Left lobe of liver (tissue), 2 donors: ENCODE data around the gene ZNF181. TPM values are rescaled to one million over a fixed set of nuclear protein-coding genes. Genes with fewer than 3 reads are reported as not detected.
"Not testable (repeated sequence)": the region's sequence is repeated elsewhere in the genome, so short reads cannot be mapped to it uniquely, and the experiment has no call there.

Experiments
- ATAC-seq: fragments of 200-7000 bp; cut with Tn5 transposase; one replicate; pipeline ENCODE4 v1.9.1; 2020; ENCODE audit warnings: mild to moderate bottlenecking, moderate library complexity
- DNase-seq: peaks from one replicate; pipeline ENCODE4 v3.0.0-alpha.2; 2020; ENCODE audit warnings: low spot score
- total RNA-seq: library from RNA; stranded (reverse); gene quantifications from one replicate; pipeline ENCODE4 v1.2.1, GENCODE V29; 2021
- donor health status: DM: no; HTN: no; CAD: no; lungs with moderate emphysema.
- donor health status: DM: no; HTN: yes; CAD: no.

The ZNF181 gene
- total RNA-seq = 7.5 TPM

DNA sequence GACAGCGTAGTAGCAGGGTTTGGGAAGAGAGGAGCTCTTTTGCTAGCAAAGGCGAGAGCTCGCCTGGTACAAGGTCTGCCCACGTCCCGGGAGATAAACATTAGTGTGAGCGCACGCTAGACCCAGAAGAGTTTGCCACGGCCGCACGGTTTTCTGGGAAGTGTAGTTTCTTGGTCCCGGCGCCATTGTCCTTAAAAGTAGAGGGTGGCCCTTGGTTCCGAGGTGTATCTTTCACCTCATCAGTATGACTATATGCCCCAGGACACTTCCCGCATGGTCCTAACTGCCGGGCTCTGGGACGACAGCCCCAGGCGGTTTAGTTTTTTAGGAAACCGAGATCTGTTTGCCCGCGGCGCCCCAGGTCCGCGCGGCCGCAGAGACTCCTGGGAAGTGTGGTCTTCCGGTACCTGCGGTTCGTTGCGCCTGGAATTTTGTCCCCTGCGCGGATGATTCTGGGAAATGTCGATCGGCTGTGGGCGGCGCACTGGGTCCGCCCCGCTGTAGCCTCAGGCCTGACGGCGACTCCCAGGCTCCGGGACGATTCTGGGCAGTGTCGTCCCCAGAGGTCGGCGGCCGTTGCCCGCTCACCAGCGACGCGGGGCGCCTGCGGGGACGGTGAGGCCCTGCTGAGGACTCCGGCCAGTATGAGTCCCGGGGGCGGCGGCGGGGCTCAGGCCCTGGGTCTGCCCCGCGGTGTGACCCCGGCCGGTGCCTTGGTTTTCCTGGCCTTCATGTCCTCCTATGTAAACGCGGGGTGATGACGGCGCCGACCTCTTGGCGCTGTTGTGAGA, at the start of gene ZNF181:
ZNF181 (plus strand) TSS at position 498 of the 791 bp plus-strand sequence. CDS start 795 bp downstream, outside the sequence.
- ATAC-seq = peak; percentile 90
- DNase-seq = peak; percentile 95

DNA sequence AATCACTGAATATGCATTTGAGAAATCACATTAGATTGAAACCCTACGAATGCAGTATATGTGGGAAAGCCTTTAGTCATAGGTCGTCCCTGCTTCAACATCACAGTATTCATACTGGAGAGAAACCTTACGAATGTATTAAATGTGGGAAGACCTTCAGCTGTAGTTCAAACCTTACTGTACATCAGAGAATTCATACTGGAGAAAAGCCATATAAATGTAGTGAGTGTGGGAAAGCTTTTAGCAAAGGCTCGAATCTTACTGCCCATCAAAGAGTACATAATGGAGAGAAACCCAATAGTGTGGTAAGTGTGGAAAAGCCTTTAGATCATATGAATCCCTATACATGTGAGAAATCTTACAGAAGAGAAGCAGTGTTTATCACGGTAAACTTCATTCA, 48.8 kb upstream of the ZNF181 start:
- ATAC-seq, DNase-seq: not testable (repeated sequence)

DNA sequence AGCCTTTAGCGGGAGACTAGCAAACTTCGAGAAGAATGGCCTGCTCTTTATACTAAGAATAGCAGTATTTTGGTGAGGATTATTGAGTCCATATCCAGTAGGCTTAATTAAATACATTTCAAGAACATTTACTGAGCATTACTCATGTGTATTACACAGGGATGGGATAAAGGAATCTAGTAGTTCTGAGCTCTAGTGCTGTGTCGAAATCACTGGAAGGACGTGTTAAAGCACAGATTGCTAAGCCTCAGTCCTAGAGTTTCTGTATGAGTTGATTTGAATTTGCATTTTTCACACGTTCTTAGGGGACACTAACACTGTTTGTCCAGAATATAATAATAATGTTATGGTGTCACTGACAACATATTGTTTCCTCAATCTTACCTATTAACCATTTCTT, 47.6 kb upstream of the ZNF181 start:
- no peak for ATAC-seq
- no peak for DNase-seq

DNA sequence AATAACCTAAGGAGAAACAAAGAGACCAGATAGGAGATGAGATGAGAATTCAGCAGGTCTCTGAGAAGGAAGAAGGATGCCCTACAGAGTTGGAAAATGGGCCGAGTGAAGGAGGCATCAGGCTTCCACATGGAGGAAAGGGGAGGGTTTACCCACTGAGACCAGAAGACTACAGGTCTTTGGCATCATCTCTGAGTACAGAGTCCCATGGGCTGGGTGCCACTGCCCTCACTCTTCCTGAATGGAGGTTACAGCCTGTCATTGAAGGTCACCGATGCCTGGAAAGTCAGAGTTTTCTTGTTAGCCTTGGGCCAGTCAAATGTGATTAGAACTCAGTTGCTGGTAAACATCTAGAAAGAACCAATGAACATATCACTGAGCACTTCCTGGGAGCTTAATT, 46.7 kb upstream of the ZNF181 start:
- DNase-seq (no peak), ATAC-seq (peak; percentile 85)

DNA sequence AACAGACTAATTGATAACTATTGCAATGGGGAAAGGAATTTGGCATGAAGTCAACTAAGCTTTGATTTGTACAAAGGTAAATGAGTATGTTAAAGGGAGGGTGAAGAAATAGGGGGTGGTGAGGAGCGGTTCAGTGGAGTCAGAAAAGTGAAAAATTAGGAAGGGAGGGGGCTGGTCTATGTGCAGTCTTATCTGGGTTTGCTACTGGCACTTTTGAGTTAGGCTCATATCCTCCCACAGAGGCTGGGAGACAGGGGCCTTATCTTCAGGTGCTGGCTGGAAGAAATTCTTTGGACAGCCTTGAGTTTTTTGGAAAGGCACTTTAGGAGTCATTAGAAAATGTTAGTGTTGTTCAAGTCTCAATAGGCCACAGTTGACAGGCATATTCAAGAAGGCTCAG, 45.5 kb upstream of the ZNF181 start:
- DNase-seq = no peak
- no peak for ATAC-seq

DNA sequence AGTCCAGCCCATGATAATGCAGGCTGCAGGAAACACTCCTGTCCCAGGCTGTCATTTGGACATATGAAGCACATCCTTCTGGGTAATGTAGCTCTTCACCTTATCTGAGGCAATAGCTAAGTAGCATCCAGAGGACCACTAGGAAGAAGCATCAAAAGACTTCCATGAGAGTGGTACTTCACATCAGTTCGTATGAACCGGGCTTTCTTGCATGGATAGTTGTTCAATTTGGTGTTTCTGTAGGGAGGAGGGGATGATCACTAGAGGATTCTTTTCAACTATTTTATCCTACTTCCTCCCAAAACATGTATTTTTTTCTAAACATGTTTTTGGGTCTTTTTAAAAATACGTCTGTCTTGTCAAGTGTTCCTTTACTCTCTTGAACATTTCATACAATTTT, 43.7 kb upstream of the ZNF181 start:
- DNase-seq (no peak), ATAC-seq (no peak)

DNA sequence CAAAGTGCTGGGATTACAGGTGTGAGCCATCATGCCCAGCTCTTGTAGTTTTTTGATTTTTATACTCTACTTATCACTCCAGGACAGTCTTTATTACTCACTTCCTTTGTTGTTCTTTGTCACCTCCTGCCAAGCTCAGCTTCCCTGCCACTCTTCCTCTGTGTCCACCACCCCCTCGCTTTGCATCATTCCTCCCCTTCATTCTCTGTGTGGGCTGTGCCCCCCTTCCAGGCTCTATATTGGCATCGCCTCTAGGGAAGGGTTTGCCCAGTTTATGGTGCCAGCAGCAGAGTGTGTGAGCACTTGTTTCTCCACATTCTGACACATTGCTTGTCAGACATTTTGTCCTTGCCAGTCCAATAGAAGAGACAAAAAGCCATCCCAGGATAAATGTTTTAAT, 41.5 kb upstream of the ZNF181 start:
- ATAC-seq = no peak

DNA sequence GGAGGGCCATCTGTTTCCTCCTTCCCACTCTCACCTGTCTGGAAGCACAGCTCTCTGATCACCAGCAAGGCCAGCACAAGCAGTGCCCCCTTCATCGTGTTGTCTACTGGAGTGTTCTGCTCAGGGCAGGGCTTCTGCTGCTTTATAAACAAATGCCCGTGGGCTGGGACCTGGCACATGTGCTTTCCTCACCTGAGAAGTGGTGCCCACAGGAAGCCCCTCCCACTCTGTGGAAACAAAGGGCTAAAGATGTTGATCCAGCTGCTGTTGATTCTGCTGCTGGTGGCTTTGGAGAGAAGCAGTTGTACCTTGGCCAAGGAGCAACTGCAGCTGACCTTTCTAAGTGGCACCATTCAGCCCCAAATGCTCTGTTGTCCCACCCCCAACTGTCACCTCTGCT, 26.4 kb upstream of the ZNF181 start:
- DNase-seq = no peak
- ATAC-seq = no peak

More for the DNA sequence above, 41.5 kb upstream of the ZNF181 start:
- DNase-seq = no peak

DNA sequence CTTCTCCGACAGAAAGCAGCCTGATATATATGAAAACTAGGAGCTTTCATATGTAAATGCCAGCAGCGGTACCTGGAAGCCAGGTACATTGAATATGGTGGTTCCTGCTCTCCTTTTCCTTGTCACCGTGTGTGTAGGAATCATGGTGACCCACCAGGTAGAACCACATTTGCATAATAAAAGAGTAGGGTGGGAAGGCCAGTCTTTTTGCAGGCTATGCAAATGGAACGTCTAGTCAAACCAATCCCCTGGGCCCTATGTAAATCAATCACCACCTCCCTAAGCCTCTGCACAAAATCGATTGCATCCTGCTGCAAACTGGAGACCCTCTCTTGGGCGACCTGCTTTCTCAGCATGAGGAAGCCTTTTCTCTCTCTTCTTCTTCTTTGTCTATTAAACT, 22.2 kb upstream of the ZNF181 start:
- ATAC-seq (no peak), DNase-seq (no peak)

DNA sequence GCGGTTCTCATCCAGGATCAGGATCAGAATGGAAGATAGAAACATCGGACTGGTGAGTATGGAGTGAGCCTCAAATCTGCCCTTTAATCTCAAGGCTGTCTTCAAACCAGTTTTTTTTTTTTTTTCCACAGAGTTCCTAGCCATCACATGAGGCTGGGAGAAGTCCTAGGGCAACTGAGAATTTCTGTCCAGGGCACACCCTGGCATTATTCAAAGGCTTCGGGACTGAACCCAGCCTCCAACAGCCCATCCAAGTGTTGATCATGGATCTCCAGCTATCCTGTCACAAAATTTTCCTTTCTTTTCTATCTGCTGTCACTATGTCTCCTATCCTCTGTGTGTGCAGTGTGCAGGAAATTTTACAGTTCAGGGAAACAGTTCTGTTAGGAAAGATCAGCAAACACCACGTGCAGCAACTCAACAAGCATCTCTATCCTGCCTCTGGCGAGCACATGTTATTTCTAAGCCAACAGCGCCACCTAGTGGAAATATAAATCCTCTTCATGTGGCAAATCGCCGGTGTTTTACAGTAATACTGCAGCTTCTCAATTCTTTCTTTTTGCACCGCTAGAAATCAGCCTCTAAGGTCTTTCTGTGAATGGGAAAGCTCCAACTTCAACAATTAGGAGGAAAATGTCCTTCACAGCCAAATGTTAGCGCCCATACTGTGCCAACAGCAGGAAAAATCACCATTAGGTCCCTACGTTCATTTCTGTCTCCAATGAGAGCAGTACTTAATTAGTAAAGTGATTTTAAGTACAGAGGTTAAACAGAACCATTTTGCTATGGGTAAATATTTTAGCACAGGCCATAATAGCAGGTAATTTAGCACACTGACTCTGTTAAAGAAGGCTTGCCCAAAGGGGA, 21.4 kb upstream of the ZNF181 start:
- peak; percentile 64 for DNase-seq
- peak; percentile 99 for ATAC-seq

DNA sequence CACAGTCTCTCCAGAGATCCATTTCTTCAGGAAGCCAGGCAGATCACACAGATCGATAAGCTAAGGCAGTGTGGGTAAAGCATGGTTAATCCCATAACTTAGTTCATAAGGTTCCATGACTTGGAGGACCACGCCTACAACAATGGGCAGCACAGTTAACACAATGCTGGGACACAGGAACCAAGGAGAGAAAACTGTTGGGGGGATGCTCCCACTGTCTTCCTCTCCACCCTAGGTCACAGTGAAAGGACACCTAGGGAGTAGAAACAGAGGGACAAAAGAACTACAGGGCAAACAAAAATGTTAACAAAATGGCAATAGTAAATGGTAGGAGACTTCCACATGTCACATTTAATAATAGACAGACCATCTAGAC, 20.8 kb upstream of the ZNF181 start:
- no peak for DNase-seq

DNA sequence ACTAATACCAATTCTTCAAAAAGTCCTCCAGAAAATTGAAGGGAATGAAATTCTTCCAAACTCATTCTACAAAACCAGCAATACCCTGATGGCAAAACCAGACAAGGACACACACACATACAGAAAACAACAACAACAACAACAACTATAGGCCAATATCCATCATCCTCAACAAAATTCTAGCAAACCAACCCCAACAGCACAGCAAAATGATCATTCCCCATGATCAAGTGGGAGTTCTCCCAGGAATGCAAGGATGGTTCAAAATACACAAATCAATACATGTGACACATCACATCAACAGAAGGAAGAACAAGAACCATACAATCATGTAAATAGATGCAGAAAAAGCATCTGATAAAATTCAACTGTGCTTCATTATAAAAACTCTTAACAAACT, 18.7 kb upstream of the ZNF181 start:
- ATAC-seq = no peak

More for the DNA sequence above, 20.8 kb upstream of the ZNF181 start:
- ATAC-seq = no peak

DNA sequence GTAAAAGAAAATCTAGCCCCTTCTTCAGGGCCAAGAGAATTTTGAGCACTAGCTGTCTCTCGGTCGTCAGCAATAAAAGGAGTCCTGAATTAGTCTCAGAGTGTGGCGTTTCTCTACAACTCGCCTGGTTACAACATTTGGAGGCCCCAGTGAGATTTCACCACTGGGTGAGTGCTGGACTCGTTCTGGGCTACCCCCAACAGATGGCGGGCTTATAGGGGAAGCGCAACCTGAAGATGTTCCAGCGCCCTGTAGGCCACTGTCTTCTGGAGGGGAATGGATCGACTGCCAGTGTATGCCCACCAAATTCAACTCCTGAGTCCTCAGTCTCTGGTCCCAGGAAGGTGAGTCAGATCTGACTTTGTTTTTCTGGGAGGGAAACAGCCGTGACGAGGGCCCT, 11.7 kb upstream of the ZNF181 start:
- DNase-seq (no peak), ATAC-seq (no peak)

More for the DNA sequence above, 18.7 kb upstream of the ZNF181 start:
- no peak for DNase-seq

DNA sequence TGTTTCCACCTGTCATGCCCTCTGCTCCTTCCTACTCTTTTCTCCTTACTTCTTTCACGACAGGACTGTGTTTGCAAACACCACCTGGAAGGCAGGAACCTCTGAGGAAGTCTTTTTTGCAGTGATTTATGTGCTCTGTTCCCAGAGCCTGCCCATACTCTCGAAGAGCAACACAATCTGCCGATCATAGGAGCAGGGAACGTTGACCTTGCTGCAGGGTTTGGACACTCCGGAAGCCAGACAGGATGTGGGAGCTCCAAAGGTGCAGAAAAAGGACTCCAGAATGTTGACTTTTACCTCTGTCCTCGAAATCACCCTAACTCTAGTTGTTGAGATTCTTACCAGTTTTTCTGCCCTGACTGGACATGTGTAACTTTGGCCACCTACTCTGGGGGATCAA, 8.6 kb upstream of the ZNF181 start:
- DNase-seq (no peak), ATAC-seq (no peak)

DNA sequence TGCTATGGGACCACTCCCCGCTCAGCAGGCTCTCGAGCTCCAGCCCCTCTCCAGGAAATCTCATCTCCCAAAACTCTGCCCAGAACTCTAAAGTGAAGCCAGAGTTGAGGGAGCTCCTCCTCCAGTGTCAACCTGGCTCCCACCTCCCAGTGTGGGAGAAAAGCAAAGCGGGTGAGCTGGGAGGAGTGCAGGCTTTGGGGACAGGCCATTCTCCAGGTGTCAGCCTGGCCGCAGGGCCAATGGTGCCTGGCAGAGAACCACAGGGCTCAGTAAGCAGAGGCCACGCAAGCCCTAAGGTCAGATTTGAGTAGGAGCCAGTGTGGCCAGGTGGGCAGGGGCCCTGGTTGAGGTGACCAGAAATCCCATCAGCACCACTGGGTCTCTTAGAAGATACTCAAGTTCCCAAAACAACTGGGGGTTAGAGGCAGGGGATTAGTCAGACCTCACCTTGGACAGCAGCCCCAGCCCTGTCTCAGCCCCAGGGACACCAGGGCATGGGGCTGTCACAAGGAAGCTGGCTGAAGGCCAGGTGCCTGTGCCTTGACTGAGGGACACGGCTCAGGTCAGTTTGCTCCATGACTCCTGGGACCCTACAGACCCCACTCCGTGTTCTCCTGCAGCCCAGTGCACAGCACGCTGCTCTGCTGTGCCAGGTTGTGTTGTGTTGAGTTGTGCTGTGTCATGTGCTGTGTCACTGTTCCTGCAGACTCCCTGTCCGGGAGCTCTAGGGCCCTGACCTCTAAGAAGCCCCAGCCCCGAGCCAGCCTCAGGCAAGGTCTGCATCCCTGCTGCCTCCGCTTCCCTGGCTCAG, 2.8 kb upstream of the ZNF181 start:
- DNase-seq (no peak), ATAC-seq (no peak)

DNA sequence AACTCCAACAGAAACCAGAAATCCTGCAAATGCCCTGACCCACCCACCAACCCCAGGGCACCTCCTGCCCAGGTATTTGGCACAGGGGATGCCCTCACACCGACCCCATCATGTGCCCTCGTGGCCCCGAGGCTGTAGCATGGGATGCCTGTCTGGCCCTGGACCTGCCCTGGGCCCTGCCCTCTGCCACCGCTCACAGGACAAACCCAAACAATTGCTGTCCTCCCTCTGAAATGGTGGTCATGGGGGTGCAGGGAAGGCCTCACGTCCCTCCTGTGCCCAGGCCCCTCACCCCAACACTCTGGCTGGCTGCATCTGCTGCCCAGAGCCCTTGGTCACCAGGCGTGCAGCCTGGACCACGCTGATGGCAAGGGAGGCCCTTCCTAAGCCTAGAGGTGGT, 2.1 kb upstream of the ZNF181 start:
- DNase-seq (no peak), ATAC-seq (no peak)

DNA sequence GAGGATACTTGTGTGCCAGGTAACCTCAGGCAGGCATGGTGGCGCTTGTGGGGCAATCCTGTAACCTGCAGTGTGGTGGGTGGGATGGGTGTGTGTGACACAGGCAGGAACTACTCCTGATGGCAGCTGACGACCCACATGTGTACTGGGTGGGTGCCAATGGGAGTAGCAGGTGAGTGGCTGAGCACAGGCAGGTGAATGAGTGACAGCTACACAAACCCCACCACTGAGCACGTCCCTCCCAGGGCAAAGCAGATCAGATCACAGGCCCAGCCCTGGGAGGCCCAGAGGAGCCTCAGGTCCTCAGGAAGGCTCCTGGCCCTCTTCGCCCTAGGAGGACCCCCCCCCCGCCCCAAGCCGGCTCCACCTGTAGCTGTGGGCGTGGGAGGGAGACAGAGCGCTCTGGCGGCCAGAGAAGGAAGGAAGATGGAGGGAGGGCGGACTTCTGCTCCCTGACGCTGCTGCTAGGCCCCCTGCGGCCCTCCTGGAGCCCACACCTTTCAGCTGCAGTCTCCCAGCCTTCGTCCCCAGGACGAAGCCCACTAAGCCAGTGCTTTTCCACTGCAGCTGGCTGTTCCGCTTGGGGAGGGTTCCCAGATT, 1.3 kb upstream of the ZNF181 start:
- DNase-seq (no peak), ATAC-seq (no peak)

DNA sequence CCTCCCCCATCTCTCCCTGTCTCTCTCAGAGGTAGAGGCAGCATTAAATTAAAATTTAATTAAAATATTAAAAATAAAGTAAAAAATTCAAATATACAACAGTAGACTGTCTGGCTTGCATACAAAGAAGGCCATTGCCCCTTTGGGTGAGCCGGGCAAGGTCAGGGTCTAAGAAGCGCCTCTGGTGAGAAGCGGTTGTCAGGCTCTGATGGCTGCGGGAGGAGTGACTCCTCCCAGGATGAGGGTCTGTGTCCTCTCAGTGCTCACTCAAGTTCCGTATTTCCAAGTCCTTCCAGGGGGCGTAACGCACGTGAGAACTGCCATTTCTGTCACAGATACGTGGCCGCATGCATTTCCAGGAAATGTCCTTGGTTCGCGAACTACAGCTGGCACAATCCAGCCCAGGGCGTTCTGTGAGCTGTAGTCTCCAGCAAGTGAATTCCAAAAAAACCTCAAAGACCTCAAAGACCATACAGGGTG, 737 bp upstream of the ZNF181 start:
- ATAC-seq (peak; percentile 6), DNase-seq (no peak)

DNA sequence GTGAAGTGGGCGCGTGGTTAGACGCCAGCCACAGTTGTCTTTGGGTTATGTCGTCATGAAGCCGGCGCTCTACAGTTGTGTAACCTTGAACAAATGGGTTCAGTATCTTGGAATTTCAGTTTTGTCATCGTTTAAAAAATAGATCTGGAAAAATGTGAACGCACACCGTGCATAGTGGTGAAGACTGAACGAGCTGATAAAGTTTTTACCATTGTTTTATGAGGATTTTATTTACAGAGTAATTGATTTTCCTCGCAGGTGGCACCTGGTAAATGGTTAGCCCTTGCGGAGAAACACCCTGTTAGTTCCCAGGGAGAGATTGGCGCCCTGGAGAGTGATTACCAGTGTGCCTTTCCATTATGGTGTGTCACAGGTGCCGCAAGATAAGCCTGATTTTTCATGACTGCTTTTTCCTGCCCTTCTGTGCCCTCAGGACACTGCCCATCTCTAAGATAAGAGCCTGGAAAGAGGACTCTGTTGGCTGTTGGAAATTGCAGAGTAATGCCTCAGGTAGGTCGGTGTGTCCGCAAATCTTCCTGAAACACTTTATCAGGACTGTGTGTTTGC, 577 bp downstream of the ZNF181 start:
- ATAC-seq = peak; percentile 6
- no peak for DNase-seq
